IPS-20b (cell line): ENCODE results near the gene JAKMIP1.

Experiments
- H3K27ac ChIP-seq: one replicate; pipeline ENCODE4 v1.5.1; 2013; ENCODE audit warnings: low read length
- H3K27me3 ChIP-seq: 2 replicates; pipeline ENCODE4 v1.6.1; 2013; ENCODE audit warnings: mild to moderate bottlenecking, low read length, inconsistent platforms; ENCODE audit not compliant: insufficient read depth
- H3K36me3 ChIP-seq: 2 replicates; pipeline ENCODE4 v1.6.1; 2013; ENCODE audit warnings: low read depth, mild to moderate bottlenecking, inconsistent platforms, low read length, moderate library complexity; ENCODE audit not compliant: insufficient read depth
- H3K4me1 ChIP-seq: 2 replicates; pipeline ENCODE4 v1.6.1; 2013; ENCODE audit warnings: mild to moderate bottlenecking, control low read depth, inconsistent platforms, low read length, moderate library complexity; ENCODE audit not compliant: insufficient read depth
- H3K4me3 ChIP-seq: 2 replicates; pipeline ENCODE4 v1.5.1; 2013; ENCODE audit warnings: mild to moderate bottlenecking, low read length, inconsistent platforms
- H3K9ac ChIP-seq: 2 replicates; pipeline ENCODE4 v1.6.1; 2013; ENCODE audit warnings: low read depth, mild to moderate bottlenecking, inconsistent platforms, low read length, moderate library complexity
- H3K9me3 ChIP-seq: 2 replicates; pipeline ENCODE4 v1.6.1; 2013; ENCODE audit warnings: mild to moderate bottlenecking, low read depth, low read length, inconsistent platforms; ENCODE audit not compliant: insufficient read depth

JAKMIP1 gene

DNA sequence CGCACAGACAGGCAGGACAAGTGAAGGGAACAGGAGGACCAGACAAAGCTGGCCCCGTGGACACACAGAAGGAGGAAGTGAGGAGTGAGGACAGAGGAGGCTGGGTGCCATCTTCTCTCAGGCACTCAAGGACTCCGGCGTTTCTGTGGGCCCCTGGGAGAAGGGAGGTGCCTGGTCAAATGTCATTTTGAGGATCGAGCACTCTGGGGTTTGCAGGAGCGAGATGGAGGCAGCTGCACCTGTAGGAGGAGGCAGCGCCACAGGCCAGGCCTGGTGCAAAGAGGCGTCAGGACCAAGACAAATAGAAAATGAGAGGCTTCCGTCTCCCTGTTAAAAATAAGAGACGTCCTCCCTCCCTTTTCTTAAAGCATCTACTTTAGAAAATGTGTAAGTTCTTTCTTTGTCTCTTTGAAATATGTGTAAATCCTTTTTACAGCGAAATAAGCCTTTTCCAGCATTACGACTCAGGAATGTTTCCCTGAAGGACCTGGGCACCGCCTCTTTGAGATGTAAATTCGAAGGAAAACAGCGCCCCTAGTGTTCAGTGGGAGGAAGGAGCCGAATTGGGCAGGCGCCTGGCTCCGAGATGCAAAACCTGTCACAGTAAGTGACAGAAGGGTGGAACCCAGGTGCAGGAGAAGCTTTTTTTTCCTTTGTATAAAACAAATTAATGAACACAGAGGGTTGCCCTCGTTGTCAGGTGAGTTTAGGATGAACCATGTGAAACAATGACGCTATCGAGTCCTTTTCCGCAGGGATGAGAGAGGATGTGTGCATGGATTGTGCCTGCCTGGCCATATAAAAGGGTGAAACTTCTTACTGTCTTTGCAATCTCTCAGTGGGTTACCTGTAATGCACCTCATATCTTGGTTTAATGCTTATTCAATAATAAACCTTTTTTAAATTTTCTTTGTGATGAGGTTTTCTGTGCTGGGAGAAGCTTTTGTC is 180.8 kb downstream of the JAKMIP1 start:
- H3K27me3 ChIP-seq: no peaks in the 10 kb centered on the region
- H3K9me3 ChIP-seq: no peaks in the 10 kb centered on the region
- H3K4me1 ChIP-seq: peaks cover 5% of the 10 kb centered on the region; the same call in 1 of the 2 replicates
- no peak overlapping the region for H3K4me3 ChIP-seq
- no peak overlapping the region for H3K27ac ChIP-seq
- H3K36me3 ChIP-seq: no peaks in the 10 kb centered on the region
- H3K9ac ChIP-seq: no peak overlapping the region

- H3K27ac ChIP-seq: no peak within 1 kb of the TSS
- no peak within 1 kb of the TSS for H3K9ac ChIP-seq
- no peaks in the 10 kb centered on the region for H3K27me3 ChIP-seq
- no peaks in the 10 kb centered on the region for H3K9me3 ChIP-seq
- H3K4me3 ChIP-seq: no peak within 1 kb of the TSS
- H3K36me3 ChIP-seq: no peaks in the 10 kb centered on the region
- peaks cover 5% of the 10 kb centered on the region; the same call in 1 of the 2 replicates for H3K4me1 ChIP-seq
Measured at GRCh38 chr4:6018331-6018730, 182.0 kb downstream of the JAKMIP1 start, which contains the start of gene C4orf50. Gene C4orf50, minus strand, starts transcription at chr4:6018431.

DNA sequence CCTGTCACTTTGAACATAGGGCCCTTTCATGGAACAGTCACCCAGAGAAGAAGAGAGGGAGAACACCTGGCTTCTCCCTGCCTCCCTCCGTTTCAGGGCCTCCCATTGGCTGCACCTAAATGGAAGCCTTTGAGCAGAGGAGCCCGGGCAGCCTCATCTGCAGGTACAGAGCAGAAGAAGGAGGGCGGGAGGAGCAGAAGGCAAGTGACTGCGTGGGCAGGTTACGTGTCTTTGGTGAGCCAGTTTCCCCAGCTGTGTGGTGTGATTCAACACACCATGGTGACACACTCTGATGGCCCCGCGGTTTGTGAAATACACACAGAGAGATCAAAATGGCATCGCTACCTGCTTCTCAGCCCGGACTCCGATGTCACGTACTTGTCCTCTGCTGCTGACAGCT is 182.5 kb downstream of the JAKMIP1 start:
- H3K27ac ChIP-seq: no peak overlapping the region
- no peak overlapping the region for H3K4me3 ChIP-seq
- no peak overlapping the region for H3K9ac ChIP-seq
- H3K4me1 ChIP-seq: peaks cover 5% of the 10 kb centered on the region; the same call in 1 of the 2 replicates
- H3K9me3 ChIP-seq: no peaks in the 10 kb centered on the region
- no peaks in the 10 kb centered on the region for H3K36me3 ChIP-seq
- no peaks in the 10 kb centered on the region for H3K27me3 ChIP-seq

- Histone ChIP-seq H3K4me1 (peaks cover 5% of the 10 kb centered on the region; the same call in 1 of the 2 replicates), H3K9me3 (no peaks in the 10 kb centered on the region), H3K36me3 (no peaks in the 10 kb centered on the region), H3K27me3 (no peaks in the 10 kb centered on the region), H3K4me3 (no peak overlapping the region), H3K27ac (no peak overlapping the region), H3K9ac (no peak overlapping the region)
Measured at GRCh38 chr4:6017030-6017429, 183.3 kb downstream of the JAKMIP1 start.

- Histone ChIP-seq H3K27ac (no peak overlapping the region), H3K9ac (no peak overlapping the region), H3K9me3 (no peaks in the 10 kb centered on the region), H3K4me1 (no peaks in the 10 kb centered on the region), H3K27me3 (peaks cover 15% of the 10 kb centered on the region), H3K4me3 (no peak overlapping the region), H3K36me3 (no peaks in the 10 kb centered on the region)
Measured at GRCh38 chr4:6013564-6013963, 186.8 kb downstream of the JAKMIP1 start.

DNA sequence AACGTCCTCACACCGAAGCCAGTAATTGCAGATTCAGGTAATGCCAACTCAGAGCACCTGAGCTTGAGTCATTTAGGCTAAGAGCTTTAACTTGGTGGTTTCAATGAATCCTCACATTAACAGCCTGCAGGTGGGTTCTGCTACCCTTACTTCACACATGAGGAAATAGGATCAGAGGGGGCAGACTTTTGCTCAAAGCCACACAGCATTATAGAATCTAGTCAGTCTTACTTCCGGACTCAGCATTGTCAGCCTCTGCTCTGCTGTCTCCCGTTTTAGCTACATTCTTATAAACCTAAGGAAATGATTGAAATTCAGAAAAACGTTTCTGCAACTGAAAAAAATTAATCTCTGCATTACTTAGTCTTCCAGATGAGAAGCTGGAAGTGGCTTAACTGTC is 188.1 kb downstream of the JAKMIP1 start:
- H3K27me3 ChIP-seq: peaks cover 29% of the 10 kb centered on the region
- no peaks in the 10 kb centered on the region for H3K9me3 ChIP-seq
- H3K9ac ChIP-seq: no peak overlapping the region
- no peaks in the 10 kb centered on the region for H3K4me1 ChIP-seq
- no peak overlapping the region for H3K4me3 ChIP-seq
- H3K27ac ChIP-seq: no peak overlapping the region
- H3K36me3 ChIP-seq: no peaks in the 10 kb centered on the region

GRCh38 chr4:6011686-6012085 is 188.7 kb downstream of the JAKMIP1 start:
- no peaks in the 10 kb centered on the region for H3K9me3 ChIP-seq
- H3K4me1 ChIP-seq: no peaks in the 10 kb centered on the region
- no peak overlapping the region for H3K9ac ChIP-seq
- H3K27me3 ChIP-seq: peaks cover 34% of the 10 kb centered on the region
- H3K27ac ChIP-seq: no peak overlapping the region
- H3K36me3 ChIP-seq: no peaks in the 10 kb centered on the region
- no peak overlapping the region for H3K4me3 ChIP-seq

DNA sequence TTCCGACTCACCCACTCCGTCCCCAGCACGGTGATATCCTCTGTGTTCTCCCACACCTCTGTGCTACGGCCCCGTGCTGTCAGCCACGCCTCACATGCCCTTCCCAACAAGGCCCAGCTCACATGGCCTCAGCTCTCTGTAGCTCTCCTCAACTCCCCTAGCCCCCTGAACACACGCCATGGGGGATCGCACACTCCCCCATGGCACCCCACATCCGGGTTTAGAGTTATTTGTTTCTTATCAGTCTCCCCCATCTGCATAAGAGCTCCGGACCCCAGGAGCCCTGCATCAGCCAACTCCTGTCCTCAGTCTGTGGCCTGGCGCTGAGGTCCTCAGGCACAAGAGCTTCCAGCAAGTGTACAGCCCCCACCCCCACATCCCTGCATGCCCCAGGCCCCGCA is 189.1 kb downstream of the JAKMIP1 start:
- Histone ChIP-seq H3K9ac (no peak overlapping the region), H3K27me3 (peaks cover 38% of the 10 kb centered on the region), H3K27ac (no peak overlapping the region), H3K9me3 (no peaks in the 10 kb centered on the region), H3K36me3 (no peaks in the 10 kb centered on the region), H3K4me1 (no peaks in the 10 kb centered on the region), H3K4me3 (no peak overlapping the region)

DNA sequence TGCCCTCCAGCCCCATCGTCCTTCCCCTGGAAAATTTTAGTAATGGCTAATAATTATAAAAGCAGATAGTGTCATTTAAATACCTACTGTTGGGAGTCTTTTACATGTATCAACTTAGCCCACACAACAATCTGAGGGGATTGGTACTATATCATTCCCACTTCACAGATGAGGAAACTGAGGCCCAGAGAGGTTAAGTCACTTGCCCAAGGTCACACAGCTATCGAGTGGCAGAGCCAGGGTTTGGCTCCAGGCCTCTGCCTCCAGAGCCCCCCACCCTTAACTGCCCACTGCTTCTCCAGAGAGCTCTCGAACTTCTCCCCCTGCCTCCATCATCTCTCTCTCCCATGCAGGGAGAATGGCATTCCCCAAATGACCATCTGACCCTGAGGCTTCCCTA is 189.6 kb downstream of the JAKMIP1 start:
- Histone ChIP-seq H3K9me3 (no peaks in the 10 kb centered on the region), H3K27me3 (peaks cover 42% of the 10 kb centered on the region), H3K27ac (no peak overlapping the region), H3K4me3 (no peak overlapping the region), H3K9ac (no peak overlapping the region), H3K36me3 (no peaks in the 10 kb centered on the region), H3K4me1 (no peaks in the 10 kb centered on the region)

GRCh38 chr4:6009452-6009851 is 190.9 kb downstream of the JAKMIP1 start:
- Histone ChIP-seq H3K4me1 (no peaks in the 10 kb centered on the region), H3K4me3 (no peak overlapping the region)

GRCh38 chr4:6008766-6009385 is 191.5 kb downstream of the JAKMIP1 start:
- Histone ChIP-seq H3K9ac (no peak overlapping the region), H3K9me3 (no peaks in the 10 kb centered on the region; the same call in 1 of the 2 replicates), H3K4me1 (no peaks in the 10 kb centered on the region), H3K4me3 (no peak overlapping the region), H3K36me3 (no peaks in the 10 kb centered on the region), H3K27ac (no peak overlapping the region), H3K27me3 (peaks cover 45% of the 10 kb centered on the region)

More at GRCh38 chr4:6009452-6009851, 190.9 kb downstream of the JAKMIP1 start:
- Histone ChIP-seq H3K27ac (no peak overlapping the region), H3K36me3 (no peaks in the 10 kb centered on the region), H3K9me3 (no peaks in the 10 kb centered on the region), H3K9ac (no peak overlapping the region), H3K27me3 (peaks cover 45% of the 10 kb centered on the region)
